Ramos (cell line): ENCODE results near the gene C1orf35.

Source experiments
- in situ Hi-C: fragments of 300-500 bp; cut with MboI; formaldehyde crosslinking; loops from one replicate; pipeline ENCODE4 v1.14.3; 2022; ENCODE audit warnings: low sequenced_read_pairs; ENCODE audit not compliant: unreplicated experiment

The C1orf35 gene

GRCh38 chr1:228097333-228098081 is 5.6 kb downstream of the C1orf35 start:
- in situ Hi-C loops: no loop called here

- in situ Hi-C loops: no loop called here
Measured at GRCh38 chr1:228096416-228097332, 6.5 kb downstream of the C1orf35 start.

GRCh38 chr1:228095938-228096337 is 7.2 kb downstream of the C1orf35 start:
- in situ Hi-C loops: no loop called here

GRCh38 chr1:228095161-228095560 is 8.0 kb downstream of the C1orf35 start:
- in situ Hi-C loops: no loop called here

- in situ Hi-C loops: no loop called here
Measured at GRCh38 chr1:228094432-228095016, 8.6 kb downstream of the C1orf35 start.

GRCh38 chr1:228093050-228093906 is 9.8 kb downstream of the C1orf35 start:
- in situ Hi-C loops: no loop called here

GRCh38 chr1:228092342-228093049 is 10.6 kb downstream of the C1orf35 start:
- in situ Hi-C loops: no loop called here

GRCh38 chr1:228091084-228091483 is 12.0 kb downstream of the C1orf35 start:
- in situ Hi-C loops: no loop called here

GRCh38 chr1:228090613-228091081 is 12.5 kb downstream of the C1orf35 start:
- in situ Hi-C loops: no loop called here

GRCh38 chr1:228089519-228090380 is 13.4 kb downstream of the C1orf35 start:
- in situ Hi-C loops: no loop called here

GRCh38 chr1:228088586-228089498 is 14.3 kb downstream of the C1orf35 start:
- in situ Hi-C loops: no loop called here

- in situ Hi-C loops: no loop called here
Measured at GRCh38 chr1:228087771-228088251, 15.3 kb downstream of the C1orf35 start.

GRCh38 chr1:228085287-228085951 is 17.7 kb downstream of the C1orf35 start:
- in situ Hi-C loops: no loop called here

GRCh38 chr1:228084797-228085196 is 18.3 kb downstream of the C1orf35 start:
- in situ Hi-C loops: no loop called here

GRCh38 chr1:228084325-228084724 is 18.8 kb downstream of the C1orf35 start:
- in situ Hi-C loops: no loop called here

- in situ Hi-C loops: no loop called here
Measured at GRCh38 chr1:228083871-228084278, 19.2 kb downstream of the C1orf35 start.
